NCI-H1417 (cell line): ENCODE results near the gene LDLRAD3.

Experiments
- DNase-seq, 3 experiments: peaks; one replicate each; lab custom pipeline; 2025; lab: John Stamatoyannopoulos, UW

LDLRAD3 gene

GRCh38 chr11:36271794-36272407, 328.0 kb downstream of the LDLRAD3 start:
- DNase-seq, result no peak

- DNase-seq, result peak; percentile 63 to 89 (median 82)
Measured at GRCh38 chr11:36273110-36273509, 329.2 kb downstream of the LDLRAD3 start.

GRCh38 chr11:36274414-36274813, 330.6 kb downstream of the LDLRAD3 start:
- no peak for DNase-seq

GRCh38 chr11:36278531-36279282, 334.8 kb downstream of the LDLRAD3 start:
- DNase-seq, result peak in 2 of 3 experiments; percentile 24 to 66

GRCh38 chr11:36280531-36280930, 336.7 kb downstream of the LDLRAD3 start:
- no peak for DNase-seq
